Activated naive CD4-positive, alpha-beta T cell treated with Interleukin-2 at 50 U/mL for 16 hours (primary cell): Measurements from ENCODE around the gene ZNF837.
A peak's percentile ranks its signal among the peaks of the same experiment; 100 is the strongest.
"Not testable (repeated sequence)": the region's sequence is repeated elsewhere in the genome, so short reads cannot be mapped to it uniquely, and the experiment has no call there.

Source experiments
- DNase-seq: peaks from one replicate; pipeline ENCODE4 v3.0.0-alpha.2; 2020

ZNF837 gene

DNA sequence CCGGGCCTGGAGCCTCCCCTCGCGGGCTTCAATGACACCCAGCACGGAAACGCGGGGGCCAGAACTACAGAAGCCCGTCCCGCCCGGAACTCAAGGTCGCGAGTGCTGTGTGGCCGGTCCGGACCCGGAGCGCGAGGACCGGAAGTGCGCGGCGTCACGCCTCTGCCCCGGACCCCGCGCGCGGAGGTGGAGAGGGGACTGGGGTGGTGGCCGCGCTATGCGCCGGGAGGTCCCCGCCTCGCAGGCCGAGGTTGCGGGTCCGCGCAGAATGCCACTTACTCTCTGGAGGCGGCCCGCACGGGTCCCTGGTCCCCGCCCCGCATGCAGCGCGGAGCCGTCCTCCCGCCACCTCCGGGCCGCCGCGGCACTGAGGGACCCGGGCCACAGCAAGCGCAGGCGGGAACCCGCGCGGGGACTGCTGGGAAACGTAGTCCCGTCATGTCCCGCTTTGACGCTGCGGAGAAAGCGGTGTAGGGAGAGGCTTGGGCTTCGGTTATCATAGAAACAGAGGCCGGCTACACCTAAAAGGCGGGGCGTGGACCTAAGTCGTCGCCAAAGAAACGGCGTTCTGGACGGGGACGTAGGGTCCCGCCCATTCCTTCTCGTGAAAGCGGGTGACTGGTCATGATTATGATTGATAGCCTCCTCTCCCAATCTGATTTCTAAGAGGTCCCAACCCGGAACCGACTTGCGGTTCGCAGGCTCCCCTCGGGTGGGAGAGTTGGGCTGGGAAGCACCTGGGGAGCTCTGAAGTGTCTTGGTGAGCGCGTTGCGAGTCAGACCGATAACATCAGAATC is at the start of gene ZNF837:
Gene ZNF837 (minus strand): TSS at position 369 of the 798 bp plus-strand sequence. CDS start 11,698 bp downstream, outside the sequence.
- DNase-seq = peak; percentile 98

DNA sequence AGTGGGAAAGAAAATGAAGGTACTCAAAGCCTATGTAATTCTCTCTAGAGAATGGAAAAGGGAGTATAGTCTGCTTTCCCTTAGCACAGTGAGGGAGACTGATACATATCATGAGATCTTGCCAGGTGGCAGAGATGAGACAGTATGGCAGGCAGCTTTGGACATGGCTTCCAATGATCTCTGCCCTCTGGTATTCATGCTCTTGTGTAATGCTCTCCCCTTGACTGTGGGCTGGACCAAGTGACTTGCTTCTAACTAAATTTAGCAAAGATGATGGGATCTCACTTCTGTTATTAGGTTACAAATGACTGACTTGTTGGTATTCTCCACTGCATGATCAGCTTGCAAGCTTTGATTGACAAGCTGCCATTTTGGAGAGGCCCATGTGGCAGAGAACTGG is 48.9 kb upstream of the ZNF837 start:
- DNase-seq = no peak

DNA sequence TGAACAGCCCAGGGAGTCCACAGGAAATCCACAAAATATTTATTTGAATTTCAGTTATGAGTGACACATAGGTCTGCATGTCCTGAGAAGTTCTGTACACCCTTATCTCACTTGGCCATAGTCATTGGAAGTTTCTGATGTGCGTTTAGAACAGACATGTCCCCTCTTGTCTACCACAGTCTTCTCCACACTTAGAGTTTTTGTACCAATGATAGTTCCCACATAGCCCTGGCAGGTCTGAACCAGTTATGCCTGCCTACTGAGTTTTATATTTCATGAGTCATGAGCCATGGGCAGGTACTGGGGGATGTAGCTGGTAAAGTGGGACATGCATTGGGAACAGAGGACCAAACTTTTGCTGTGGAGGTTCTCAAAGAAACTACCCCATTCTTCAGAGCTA is 47.8 kb upstream of the ZNF837 start:
- no peak for DNase-seq

DNA sequence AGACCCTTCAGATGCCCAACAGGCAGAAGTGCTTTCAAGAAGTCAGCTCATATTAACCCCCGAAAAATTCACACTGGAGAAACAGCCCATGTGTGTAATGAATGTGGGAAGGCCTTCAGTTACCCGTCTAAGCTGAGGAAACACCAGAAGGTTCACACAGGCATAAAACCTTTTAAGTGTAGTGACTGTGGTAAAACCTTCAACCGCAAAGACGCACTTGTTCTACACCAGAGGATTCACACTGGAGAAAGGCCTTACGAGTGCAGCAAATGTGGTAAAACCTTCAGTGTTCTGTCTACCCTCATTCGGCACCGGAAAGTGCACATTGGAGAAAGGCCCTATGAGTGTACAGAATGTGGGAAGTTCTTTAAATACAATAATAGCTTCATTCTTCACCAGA is 36.2 kb upstream of the ZNF837 start:
- DNase-seq = no peak

DNA sequence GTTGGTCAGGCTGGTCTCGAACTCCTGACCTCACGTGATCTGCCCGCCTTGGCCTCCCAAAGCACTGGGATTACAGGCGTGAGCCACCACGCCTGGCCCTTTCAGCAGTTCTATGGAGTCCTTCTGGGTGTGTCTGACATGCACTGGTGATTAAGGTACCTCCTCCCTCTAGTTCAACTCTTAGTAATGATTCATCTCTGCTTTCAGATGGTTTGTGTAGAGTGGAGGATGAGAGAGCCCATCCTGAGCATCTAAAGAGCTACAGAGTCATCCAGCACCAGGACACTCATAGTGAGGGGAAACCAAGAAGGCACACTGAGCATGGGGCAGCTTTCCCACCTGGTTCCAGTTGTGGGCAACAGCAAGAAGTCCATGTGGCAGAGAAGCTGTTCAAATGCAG is 35.8 kb upstream of the ZNF837 start:
- DNase-seq = no peak

DNA sequence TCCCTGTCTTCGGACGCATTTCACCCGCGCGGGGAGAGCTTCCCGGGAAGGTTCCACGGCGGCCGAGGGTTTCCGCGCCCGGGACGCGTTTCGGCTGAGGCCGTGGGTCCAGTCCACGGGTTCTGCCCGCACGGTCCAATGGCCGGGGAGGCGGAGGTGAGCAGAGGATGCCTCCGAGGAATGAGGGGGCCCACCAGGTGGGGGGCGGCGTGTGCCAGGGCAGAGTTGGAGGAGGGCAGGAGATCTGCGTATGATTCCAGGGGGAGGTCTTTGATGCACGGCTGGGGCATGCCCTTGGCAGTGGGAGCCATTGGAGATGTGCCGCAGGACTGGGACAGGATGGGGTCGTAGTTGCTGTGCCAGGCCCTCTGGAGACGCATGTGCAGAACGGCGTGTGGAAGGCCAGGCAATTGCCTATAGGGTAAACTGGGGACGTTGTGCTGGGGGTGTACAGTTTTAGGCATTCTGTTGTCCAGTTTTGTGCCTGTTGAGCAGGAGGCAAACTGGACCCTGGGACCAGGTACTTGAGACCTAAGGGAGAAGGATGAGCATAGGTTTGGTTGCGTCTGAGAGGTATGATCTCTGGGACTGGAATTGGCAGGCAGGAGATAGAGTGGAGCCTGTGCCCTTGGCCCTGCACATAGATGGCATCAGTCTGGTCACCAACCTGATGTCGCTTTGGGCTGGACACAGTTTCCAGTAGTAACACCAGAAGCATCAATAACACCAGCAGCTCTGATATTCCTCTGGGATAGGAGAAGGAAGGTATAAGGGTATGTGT is 28.4 kb upstream of the ZNF837 start:
- DNase-seq = no peak

DNA sequence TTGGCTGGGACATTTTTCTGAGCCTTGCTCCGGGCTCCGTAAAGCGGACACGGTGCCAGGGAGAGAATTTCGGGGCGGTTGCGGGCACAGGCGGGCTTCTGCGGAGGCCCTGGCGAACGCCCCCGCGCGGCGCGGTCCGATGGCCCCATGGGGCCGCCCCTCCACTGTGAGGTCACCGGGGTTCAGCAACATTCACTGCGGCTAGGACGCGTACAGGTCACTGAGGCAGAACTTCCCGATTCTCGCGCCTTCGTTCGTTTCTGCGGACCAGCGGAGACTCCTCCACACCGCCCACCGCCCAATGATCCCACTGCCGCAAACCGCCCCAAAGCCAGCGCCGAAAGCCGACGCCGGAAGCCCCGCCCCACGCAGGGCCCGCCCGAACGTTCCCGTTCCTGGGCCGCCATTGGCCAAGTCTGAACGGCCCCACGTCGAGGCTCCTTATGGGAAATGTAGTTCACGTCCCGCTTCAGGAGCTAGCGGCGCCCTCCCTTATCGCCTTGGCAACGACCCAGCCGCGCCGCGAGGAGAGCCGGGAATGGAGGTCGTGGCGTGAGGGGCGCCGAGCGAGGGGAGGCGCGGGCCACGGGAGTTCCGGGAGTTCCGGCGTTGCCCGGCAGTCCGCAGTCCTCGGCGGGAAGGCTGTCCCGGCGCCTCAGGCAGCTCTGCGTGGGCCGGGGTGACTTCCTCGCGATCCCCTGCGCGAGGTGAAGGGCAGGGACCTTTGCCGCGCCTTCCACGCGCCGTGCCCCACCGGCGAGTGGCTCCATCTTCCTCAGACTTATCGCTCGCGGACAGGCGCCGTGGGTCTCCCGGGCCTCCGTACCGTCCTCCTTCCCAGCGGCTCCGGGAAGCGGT is 27.6 kb upstream of the ZNF837 start, which contains the start of gene ZNF584:
Gene ZNF584 (plus strand): TSS at position 498 of the 858 bp plus-strand sequence. CDS start 499 bp downstream, outside the sequence.
- peak; percentile 95 for DNase-seq

DNA sequence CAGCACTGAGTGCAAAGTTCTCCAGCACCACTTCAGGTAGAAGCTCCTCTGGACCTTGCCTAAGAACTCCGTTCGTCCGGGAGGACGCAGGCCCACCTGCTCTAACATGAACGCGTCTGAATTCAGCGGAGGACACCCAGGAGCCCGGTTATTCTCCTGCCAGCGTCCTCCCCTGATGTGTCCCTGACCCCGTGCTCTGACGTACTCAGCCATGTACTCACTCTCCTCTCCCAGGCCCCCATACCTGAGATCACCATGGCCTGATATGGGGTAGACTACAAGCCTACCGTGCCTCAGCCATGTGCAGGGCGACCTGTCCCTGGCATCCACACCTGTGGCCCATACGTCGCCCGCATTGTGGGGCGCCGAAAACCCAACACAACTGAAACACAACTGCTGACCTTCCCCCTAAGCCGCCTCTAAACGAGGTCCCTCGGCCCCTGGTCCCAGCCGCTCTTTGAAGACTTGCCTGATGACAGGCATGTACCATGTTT is 26.9 kb upstream of the ZNF837 start:
- DNase-seq = no peak

DNA sequence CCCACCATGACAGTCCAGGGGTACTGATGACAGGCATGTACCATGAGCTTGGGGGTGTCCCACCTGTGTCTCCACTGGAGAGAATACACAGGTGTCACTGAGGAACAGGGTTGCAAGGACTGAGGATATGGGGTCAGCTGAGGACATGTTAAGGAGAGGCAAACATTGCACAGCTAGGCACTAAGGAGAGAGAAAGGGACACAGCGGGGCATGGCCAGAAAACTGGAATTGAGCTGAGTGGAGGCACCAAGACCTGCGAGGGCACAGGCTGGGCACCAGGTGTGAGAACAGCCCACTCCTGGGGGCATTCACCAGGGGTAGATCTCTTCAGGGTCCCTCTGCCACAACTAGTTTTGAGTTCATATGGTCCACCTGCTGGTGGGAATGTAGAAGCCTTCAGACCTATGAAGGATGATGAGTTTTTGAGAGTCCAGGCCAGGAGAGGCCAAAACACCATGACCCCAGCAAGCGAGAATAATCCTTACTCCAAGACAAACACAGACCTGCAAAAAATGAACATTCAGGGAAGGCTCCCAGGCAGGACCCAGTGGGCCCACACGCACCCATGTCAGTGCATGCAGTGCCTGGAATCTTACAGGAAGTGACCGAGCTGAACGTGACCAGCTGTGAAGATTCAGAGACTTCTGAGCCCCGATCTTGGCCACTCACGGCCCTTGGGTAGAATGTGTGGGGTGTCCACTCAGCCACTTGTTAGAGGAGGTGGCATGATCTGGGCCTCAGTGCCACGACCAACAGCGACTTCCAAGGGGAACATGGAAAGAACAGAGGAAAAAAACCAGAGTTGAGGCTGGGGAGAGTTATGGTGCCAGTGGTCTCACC is 26.2 kb upstream of the ZNF837 start:
- no peak for DNase-seq

DNA sequence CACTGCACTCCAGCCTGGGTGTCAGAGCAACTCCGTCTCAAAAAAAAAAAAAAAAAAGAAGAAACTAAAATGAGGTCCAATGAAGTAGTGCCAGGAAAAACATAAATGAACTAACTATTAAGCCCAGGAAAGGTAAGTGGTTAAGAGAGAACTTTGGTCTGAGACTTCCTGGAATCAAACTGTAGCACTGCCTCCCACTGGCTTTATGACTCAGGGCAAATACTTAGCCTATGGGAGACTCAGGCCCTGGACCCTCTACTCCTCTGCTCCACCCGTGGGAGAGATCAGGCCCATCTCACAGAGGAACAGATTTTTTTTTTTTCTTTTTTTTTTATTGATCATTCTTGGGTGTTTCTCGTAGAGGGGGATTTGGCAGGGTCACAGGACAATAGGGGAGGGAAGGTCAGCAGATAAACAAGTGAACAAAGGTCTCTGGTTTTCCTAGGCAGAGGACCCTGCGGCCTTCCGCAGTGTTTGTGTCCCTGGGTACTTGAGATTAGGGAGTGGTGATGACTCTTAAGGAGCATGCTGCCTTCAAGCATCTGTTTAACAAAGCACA is 23.2 kb upstream of the ZNF837 start:
- not testable (repeated sequence) for DNase-seq

DNA sequence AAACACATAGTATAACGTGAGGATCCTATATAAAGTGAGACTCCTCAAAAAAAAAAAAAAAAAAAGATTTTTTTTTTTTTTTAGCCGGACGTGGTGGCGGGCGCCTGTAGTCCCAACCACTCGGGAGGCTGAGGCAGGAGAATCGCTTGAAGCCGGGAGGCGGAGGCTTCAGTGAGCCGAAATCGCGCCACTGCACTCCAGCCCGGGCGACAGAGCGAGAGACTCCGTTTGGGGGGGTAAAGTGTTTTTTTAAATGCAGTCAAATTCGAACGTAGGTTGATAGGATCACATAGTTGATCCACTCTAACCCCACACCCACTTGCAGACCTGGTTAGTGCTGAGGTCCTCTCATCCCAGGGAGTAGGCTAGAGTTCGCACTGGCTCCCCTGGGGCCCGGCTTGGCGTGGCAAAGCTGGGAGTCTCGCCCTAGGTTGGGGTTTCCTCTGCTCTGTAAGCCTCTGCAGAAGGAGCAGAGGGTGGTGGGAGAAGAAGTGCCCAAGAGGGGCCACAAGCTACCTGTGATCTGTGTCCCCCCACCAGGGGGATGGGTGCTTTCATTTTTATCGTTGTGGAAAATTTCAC is 21.1 kb upstream of the ZNF837 start:
- no peak for DNase-seq

DNA sequence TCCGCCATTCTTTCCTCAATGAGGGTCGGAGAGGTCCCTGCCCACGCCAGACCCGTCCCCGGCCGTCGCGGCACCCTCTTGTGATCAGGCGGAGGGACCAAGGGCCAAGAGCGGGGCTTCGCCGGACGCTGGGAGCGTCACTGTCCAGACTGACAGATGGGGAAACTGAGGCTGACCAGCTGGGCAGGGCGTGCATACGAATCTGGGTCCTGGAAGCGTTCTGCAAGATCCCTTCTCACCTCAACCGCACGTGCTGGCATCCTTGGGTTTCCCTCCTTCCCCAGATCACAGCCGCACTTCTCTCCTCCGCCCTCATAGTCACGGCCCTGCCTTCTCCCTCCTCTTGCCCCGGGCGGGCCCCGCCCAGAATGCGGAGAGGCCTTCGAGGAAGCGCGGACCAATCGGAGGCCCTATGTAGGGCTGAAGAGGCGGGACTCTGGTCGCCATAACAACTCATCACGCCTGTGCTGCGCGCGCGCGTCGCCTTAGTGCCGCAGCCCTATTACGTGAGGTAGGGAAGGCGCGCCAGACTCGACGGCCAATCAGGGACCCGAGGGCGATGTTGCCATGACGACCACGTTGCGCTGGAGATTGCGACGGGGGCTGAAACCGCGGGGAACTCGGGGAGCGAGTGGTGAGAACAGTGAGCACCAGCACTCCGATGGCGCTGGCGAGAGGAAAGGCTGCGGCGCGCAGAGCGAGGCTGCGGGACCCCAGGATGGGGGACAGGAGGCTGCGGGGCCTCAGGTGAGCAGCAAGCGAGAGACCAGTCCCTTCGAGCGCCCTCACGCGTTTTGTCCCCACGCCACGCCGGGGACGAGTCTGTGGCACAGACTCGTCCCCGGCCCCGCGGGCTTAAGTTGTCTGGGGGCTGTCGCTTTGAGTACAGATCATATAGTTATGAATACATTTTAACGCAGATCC is 20.3 kb upstream of the ZNF837 start:
- peak; percentile 99 for DNase-seq

DNA sequence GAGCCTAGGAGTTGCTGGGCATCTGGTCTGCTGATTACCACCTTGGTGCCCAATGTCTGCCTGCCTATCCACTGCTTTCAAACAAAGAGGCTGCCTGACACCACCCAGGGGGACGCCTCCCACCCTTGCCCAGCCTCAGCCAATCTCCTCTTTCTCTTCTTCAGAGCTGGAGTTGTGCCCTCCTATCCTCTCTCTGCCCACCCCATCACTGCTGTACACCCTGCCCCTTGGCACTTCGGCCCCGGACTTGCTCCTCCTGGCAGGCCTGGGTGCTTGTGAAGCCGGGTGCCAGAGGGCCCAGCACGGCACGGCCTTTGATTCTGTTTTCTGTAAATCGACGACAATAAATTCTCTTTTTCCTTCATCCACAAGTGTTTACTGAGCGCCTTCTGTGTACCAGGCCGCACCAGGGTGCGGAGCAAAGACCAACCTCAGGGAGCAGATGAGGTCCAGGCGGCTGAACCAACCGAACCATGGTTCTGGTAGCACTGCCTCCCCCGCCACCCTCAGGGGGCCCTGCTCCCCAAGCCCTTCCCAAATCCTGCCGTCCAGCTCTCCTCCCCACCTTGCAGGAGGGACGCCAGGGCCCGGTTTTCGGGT is 19.6 kb upstream of the ZNF837 start:
- DNase-seq = no peak

DNA sequence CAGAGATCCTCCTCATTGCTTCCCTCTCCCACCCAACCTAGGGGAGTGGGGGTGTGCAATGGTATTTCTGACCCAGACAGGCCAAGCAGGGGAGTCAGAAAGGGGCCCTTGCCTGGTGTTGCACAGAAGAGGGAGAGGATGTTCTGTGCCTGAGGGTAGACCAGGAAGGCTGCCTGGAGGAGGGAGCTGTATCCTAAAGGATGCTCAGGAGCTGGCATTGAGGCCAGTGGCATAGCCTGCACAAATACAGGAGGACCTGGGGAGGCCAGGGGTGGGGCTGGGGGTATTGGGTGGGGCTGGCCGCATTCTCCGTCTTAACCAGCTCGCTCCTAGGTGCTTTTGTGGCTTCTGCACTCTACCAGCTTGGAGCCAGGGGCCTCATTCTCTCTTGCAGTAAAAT is 19.1 kb upstream of the ZNF837 start:
- DNase-seq = no peak

DNA sequence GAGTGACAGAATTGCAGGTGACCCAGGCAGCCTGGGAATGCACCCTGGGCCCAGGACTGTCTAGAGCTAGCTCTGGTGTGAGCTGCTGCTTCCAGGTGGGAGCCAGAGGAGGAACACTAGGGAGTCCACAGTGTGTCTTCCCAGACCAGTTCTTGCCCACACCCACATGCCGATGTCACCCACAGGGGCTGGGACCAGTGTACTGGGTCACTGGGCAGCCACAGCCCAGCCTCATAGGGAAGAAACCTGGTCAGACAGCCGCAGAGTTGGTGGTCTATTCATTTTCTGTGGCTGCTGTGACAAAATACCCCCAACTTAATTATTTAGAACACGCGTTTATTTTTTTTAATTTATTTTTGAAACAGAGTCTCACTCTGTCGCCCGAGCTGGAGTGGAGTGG is 17.7 kb upstream of the ZNF837 start:
- DNase-seq = no peak

DNA sequence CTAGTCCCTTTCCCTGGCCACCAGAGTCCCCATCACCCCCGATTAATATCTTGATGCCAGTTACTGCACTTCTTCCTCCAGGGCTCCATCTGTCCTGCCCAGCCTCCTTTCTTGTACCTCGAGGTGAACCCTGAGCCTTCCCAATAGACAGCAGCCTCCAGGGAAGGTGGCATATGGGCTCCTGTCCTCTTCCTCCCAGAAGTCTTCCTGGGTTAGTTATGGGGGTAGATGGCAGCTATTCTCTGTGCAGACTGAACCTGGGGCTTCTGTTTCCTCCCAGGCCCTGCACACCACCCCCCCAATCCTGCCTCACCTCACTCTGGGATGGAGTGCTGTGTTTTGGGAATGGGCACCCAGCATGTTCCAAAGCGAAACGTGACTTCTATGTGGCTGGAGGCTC is 17.3 kb upstream of the ZNF837 start:
- no peak for DNase-seq

DNA sequence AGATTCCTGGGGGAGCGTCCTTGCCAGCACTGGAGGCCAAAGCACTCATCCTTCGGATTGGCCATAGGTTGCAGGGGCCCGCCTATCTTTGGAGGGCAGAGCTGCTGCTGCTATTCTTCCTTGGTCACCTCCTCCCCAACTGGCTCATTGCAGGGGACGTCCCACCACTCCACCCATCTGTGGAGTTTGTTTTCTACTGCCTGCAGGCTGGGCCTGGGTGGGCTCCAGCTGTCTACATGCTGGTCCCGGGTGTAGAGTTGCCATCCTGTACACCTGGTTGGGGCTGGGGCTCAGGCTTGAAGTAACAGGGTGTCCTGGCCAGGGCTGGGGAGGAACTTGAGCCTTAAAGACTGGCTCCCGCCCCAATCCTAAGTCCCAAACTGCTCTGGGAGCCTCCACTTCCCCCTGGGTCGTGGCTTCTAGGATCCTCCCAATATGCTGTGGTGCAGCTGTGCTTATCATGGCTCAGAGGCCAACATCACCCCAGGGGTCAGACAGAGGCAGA is 16.8 kb upstream of the ZNF837 start:
- no peak for DNase-seq

DNA sequence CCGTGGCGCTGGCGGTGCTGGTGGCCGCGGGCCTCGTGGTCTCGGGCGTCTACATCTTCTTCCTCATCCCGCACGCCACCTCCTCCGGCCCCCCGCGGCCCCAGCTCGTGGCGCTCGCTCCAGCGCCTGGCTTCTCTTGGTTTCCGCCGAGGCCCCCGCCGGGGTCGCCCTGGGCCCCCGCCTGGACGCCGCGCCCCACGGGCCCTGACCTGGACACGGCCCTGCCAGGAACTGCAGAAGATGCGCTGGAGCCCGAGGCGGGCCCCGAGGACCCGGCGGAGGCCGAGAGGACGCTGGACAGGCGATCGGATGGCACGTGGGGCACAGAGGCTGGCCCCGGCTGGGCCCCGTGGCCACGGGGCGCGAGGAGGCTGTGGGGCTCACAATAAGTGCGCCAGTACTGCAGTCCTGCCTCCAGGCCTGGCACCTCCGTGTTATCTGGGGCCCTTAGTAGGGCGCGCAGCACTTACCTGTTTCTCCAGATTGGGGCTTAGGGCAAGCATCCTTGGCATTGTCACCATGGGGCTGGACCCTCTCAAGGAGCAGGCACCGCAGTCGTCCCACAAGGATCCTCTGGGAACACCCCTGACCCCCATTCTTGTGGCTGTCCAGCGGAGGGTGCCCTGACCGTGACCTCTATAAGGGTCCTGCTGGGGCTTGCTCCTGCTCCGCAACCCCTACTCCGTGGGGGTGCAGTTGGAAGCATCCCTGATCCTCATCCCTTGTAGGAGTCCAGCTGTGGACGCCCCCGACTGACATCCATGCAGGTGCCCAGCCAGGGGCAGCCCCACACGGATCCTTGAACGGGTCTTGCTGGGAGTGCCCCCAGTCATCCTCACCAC is 16.1 kb upstream of the ZNF837 start:
- no peak for DNase-seq
